Measurements from ENCODE around the gene SIX3.
A peak's percentile ranks its signal among the peaks of the same experiment; 100 is the strongest.

Gene SIX3

DNA sequence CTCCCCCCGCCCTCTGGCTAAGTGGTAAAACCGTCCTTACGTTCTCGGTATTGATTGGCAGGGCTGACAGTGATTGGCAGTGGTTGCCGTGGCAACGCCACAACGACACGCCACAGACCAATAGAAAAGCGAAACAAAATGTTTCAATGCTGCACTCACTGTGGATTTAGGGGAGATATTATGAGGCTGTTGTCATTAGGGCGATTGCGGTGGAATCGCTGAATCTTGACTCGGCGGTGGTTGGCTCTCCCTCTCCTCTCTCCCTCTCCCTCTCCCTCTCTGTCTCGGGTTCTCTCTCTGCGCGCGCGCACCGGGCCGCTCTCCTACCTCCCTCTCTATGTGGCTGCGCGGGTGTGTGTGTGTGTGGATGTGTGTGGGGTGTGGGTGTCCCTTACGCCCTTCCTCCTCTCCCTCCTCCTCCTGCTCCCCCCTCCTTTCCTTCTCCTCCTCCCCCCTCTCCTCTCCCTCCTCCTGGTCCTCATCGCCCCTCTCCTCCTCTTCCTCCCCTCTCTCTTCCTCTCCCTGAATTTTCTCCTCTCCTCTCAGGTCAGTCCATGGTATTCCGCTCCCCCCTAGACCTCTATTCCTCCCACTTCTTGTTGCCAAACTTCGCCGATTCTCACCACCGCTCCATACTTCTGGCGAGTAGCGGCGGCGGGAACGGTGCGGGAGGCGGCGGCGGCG, at the start of gene SIX3:
Gene SIX3 (plus strand): TSS at position 152 of the 684 bp plus-strand sequence. CDS start 403 bp downstream, at position 555.
- DNase-seq: no peak

DNA sequence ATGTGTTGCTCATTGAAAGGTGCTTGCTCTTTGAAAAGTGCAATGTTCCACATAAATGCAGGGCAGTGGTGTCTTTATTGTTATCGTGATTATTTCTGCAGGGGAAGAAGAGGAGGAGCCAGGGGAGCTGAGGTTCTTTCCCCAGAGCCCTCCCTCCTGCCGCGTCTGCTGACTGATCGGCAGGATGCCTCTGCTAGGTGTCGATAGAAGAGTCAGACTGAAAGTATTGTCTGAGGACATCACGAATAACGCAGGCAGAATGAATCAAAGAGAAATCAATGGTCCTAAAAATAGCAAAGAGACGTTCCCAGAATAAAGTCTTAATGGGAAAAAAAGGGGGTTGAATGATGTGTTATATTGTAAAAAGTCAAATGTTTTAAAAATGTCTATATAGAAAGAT, 47.4 kb upstream of the SIX3 start:
- DNase-seq: no peak

- DNase-seq: no peak
Measured at GRCh38 chr2:44895061-44895460, 46.4 kb upstream of the SIX3 start.

DNA sequence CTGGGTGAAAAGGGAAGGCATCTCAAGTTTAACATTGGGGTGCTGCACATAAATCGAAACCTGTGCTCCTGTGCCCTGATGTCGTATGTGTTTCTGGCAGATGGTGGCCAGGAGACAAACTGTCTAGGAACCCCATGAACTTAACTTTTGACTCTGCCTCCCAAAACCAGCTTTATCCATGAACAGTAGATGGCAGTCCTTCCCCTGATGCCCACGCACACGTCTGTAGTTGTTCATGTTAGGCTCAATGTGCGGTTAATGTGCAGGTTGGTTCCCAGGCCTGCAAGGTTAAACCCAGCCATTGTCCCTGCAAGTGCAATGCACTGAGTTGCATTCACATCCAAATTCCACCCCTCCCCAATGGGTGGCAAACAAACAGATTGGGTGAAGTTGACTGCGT, 44.1 kb upstream of the SIX3 start:
- DNase-seq: no peak

DNA sequence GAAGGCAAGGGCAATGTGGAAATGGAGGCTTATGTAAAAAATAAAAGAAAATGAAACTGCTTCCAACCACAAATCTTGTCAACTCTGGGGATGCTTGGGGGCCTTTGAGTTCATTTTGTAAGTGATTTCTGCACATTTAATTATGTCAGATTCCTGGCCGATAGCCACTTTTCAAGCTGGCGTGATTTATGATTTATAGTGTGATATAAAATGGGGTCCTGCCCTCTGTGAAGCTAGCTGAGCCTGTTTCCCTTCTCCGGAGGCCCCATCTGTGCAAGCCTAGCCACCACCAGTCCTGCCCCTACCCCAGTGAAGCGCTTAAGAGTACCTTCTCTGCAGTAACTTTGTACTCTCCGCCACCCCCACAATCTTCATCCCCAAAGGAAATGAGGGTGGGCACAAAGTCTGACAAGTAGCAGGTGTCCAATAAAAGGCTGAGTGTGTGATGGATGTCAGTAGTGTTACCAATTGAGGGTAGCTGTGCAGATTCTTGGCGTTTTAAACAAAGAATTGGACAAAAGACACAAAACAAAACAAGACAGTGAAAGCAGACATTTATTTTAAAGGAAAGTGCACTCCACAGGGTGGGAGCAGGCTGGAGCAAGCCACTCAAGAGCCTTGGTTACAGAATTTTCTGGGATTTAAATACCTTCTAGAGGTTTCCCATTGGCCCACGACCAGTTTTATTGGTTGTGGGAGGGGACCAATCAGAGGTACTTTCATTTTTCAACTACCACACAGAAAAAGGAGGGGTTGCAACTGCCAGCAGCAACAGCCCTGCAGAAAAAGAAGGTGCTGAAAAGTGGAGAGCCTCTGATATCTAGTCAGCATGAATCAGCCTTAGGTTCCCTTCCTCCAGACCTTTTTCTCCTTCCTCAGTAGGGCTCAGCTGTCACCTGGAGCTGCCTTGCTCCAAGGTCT, 39.0 kb upstream of the SIX3 start:
- no peak for DNase-seq

DNA sequence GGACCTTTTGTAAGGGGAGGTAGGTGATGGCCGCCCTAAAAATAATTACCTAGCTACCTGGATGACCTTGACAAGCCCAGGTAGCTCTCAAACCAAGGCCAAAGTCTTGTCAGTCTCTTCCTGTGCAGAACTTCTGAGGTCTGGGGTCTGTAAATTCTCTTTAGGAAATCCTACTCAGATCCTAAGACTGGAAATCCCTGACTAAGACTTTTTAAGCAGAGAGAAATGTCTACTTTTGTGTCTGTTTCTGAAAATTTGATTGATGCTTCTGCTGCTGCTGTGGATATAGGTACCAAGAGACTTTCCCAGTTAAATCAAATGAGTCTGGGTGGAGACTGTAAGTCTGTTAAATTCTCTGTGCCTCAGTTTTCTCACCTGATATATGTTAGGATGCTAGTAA, 36.9 kb upstream of the SIX3 start:
- no peak for DNase-seq

- DNase-seq: no peak
Measured at GRCh38 chr2:44906972-44907371, 34.5 kb upstream of the SIX3 start.

DNA sequence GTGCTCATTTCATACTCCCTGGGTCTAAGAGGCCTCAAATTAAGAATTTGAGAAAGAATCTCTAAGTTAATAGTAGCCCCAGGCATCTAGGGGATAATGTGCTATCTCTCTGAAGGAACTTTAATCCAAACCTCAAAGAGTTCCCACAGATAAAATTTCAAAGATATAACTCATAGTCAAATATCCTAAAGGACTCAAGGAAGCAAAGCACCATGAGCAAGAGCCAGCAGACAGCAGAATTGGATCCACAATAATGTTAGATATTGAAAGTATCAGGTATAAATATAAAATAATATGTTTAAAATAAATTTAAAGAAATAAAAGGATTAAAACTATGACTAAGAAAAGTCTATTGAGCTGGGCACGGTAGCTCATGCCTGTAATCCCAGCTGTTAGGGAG, 31.7 kb upstream of the SIX3 start:
- DNase-seq: no peak

DNA sequence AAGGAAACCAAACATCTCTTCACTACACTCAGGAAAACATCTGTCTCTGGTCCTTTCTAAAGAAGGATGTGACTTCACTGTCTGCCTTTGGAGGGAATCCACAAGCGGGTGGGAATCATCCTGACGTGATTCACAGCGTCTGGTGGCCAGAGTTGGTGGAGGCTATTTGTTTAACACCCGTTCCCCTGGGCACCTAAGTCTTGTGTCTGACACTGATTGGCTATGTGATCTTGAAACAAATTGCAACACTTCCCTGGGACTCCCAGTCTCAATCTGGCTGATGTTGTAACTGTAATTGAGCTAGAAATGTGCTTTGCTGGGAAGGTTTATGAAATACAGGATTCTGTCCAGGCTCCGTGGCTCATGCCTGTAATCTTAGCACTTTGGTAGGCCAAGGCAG, 28.8 kb upstream of the SIX3 start:
- DNase-seq: no peak

DNA sequence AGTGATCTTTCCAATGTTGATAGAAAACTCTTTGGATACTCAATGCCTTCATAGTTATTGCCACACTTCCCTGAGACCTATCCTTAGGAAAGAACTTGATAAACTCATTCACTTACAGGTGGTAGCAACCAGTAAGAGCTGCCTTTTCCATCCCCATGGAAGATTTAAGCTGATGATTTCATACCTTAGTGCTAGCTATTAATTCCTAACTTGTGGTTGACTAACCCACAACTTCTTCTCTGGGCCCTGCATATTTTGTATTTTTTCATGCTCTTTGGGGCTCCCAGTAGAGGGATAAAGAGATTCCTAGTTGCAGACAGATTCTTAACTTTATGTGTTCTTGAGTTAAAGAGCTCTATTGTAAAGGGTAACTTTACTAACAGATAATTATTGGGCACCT, 25.2 kb upstream of the SIX3 start:
- DNase-seq: no peak

GRCh38 chr2:44918095-44918775, 23.3 kb upstream of the SIX3 start:
- DNase-seq: peak in 1 of 3 donors; percentile 36

DNA sequence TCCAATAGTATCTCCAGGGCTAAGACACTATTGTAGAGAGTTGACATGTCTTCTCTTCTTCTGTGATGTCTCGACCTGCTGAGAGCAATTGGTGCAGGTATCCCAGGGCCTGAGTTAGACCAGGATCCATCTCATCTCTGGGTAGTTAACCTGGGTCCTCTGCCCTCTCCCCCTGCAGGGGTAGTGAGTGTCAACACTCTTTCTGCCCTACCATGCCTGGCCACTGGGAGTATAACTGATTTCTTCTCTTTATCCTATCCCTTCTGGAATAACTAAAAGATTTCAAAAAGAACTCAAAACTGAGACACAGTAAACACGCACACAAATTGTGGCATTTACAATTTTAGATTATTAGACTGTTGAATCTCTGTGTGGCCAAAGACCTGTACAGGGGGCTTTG, 20.8 kb upstream of the SIX3 start:
- DNase-seq: no peak

- DNase-seq: no peak
Measured at GRCh38 chr2:44922776-44923175, 18.7 kb upstream of the SIX3 start.

DNA sequence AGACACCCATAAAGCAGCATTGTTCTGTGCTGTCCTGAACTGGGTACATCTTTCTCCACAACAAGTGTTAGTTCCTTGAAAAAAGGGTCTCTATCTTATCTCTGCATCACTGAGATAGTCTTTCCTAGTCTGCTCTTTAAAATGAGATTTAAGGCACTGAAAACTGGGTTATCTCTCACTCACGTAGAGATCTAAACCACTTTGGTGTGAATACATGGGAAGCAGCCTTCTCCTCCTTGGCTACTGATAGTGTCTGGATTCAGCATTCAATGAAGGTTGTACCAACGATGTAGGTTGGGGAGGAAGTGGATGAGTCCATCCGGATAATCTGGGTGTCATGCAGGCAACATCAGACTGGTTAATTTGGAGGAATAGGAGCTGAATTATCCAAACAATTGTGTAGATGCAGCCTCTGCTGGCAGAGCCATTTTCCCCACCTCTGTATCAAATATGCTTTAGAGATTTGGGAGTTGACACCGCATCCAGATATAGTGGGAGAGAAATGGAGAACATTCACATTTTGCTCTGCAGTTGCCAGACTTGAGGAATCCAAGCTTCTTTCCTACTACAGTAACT, 15.9 kb upstream of the SIX3 start:
- no peak for DNase-seq

DNA sequence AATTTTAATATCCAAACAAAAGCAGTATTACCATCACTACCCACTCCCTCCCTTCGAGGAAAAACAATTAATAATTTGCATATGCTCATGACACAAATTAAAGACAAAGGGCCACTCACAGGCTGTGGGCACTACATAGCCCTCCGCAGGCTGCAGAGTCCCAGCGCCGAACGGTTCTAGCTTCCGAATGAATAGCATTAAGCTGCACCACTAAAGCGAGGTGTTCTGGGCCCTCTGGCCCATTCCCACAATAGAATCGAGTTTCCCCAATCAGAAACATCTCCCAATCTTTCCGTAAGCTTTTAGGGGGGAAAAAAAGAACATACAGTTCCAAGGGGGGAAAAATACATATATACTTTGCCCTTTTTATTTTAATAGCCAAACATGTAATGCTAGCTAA, 14.5 kb upstream of the SIX3 start:
- DNase-seq: no peak

GRCh38 chr2:44927985-44928482, 13.5 kb upstream of the SIX3 start:
- no peak for DNase-seq

DNA sequence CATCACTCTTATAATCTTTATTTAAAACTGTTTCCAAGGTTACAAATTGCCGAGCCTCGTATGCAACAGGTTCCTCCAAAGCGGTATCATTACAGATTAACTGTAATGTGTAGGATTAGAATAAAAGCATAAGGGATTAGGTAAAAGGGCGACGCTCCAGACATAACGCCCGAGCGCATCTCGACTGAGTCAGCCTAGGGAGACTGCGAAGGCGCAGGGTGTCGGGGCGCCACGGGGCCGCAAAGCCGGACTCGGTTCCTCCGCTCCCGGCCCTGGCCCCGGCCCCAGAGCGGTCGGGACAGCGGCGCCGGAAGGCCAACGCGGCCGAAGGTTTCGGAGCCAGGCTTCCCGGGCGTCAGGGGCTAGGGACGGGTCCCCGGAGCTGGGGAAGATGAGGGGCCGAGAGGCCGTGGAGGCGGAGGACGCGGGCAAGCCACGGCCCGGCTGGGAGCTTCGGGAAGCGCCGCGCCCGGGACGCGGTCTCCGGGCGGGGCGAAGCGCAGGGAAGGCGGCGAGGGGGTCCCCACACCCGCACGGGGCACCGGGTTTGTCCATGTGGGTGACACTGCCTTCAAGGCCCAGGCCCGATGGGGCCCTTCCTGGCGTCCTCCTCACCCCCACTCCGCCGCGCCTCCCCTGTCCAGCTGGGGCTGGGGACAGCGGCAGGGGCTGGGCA, 12.9 kb upstream of the SIX3 start:
- no peak for DNase-seq

DNA sequence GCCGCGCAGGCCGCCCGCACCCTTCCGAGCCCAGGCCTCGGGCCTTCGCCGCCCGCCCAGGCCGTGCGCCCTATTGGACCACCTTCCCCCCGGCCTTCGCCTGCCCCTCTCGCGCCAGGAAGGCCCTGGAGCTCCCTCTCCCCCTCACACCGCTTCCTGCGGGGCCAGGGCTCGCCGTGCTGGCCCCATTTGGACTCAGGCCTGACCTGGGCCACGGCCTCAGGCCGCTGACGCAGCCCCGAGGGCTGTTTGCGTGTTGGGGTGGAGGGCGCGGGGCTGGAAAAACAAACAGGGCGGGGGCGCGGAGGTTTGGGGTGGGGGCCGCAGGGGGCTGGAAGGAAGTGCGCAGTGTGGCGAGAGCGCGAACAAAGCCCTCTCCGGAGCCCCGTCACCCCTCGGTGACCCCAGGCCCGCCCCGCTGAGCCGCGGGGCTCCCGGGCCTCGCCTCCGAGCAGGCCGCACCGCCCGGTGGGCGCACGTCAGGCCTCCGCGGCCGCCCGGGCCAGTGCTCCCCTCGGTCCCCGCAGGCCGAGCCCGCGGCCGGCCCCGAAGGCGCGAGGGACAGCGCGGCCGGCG, 12.3 kb upstream of the SIX3 start:
- no peak for DNase-seq

- DNase-seq: peak; percentile 28 to 64 (median 48)
Measured at GRCh38 chr2:44929735-44930273, 11.7 kb upstream of the SIX3 start.

DNA sequence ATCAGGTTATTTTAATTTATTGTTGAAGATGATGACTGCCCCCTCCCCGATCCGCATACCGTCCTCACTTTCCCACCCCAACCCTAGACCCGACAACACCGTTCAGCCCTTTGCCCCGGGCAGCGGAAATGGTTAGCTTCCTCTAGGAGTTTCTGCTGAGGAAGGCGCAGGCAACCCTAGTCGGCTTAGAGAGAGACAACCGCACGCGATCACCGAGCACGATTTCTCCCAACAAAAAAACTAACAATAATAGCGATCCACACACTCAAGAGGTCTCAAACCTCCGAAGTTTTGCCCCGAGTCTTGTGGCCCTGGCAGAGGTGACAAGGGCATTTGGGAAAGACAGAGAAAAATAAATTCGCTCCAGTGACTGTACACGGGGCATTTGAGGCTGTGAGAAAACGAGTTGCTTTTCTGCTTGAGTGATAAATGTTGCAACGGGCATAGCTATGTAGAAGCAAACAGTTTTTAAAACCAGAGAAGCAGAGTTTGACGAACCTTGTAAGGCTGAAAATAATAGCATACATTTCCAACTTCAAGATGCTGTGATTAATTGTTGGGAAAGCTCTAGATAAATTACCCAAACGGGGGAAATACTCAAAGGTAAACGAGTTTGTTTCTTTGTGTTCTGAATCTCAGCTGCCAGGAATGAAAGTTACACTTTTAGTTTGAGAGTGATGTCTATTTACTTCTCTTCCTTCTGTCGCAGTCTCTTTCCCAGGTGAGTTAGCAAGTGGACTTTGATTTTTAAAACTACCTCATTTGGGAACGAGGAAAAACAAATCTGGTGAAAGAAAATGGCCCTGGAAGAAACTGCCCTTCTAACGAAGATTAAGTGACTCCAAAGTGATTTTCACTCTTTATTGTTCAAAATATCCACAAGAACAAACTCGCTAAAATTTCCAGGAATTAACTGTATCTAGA, 11.0 kb upstream of the SIX3 start:
- no peak for DNase-seq
